Subcutaneous abdominal adipose tissue (tissue), 5 donors: Measurements from ENCODE around the gene SSC4D.
"Not testable (repeated sequence)": the region's sequence is repeated elsewhere in the genome, so short reads cannot be mapped to it uniquely, and the experiment has no call there.

Experiments used
- H3K27ac ChIP-seq: one replicate; pipeline ENCODE4 v1.7.0; 2013; ENCODE audit warnings: low read depth, mild to moderate bottlenecking, inconsistent platforms, low read length, moderate library complexity
- H3K27me3 ChIP-seq, 5 donors: one replicate each; pipeline ENCODE4 v1.7.0; 2013; ENCODE audit warnings: low read length in 5 of 5, inconsistent platforms in 1 of 5; ENCODE audit not compliant: control insufficient read depth in 5 of 5, insufficient read depth in 4 of 5
- H3K36me3 ChIP-seq, 5 donors: one replicate each; pipeline ENCODE4 v1.7.0; 2013; ENCODE audit warnings: low read length in 5 of 5; ENCODE audit not compliant: control insufficient read depth in 5 of 5, insufficient read depth in 5 of 5
- H3K4me1 ChIP-seq, 5 donors: one replicate each; pipeline ENCODE4 v1.7.0; 2013; ENCODE audit warnings: low read length in 5 of 5, mild to moderate bottlenecking in 3 of 5, moderate library complexity in 1 of 5; ENCODE audit not compliant: control insufficient read depth in 5 of 5, insufficient read depth in 5 of 5
- H3K4me3 ChIP-seq, 5 donors: one replicate each; pipeline ENCODE4 v1.7.0; 2013; ENCODE audit warnings: low read length in 5 of 5, low read depth in 1 of 5
- H3K9ac ChIP-seq, 5 donors: one replicate each; pipeline ENCODE4 v1.7.0; 2013; ENCODE audit warnings: low read length in 5 of 5, mild to moderate bottlenecking in 4 of 5, moderate library complexity in 3 of 5
- H3K9me3 ChIP-seq, 5 donors: one replicate each; pipeline ENCODE4 v1.7.0; 2013; ENCODE audit warnings: low read length in 5 of 5; ENCODE audit not compliant: control insufficient read depth in 5 of 5
- donor health status: healthy.
- donor health status: healthy.
- donor health status: healthy.
- donor health status: healthy.
- donor health status: healthy.

SSC4D gene

DNA sequence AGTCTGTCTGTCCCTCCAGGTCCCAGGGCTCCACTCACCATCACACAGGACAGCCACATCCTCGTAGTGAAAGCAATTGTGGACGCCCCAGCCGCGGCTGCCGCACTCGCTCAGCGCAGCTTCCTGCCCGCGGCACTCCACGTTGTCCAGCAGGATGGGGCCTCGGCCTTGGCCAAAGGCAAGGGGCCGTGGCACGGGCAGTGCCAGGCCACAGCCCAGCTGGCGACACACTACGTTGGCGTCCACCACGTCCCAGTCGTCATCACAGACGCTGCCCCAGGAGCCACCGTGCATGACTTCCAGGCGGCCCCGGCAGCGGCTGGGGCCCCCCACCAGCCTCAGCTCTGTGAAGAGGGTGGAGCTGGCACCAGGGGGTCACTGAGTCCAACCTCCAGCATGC lies 9.2 kb downstream of the SSC4D start:
- Histone ChIP-seq H3K36me3 (no peaks in the 10 kb centered on the region), H3K27me3 (no peaks in the 10 kb centered on the region), H3K4me1 (peaks cover 0 to 21% (median 16%) of the 10 kb centered on the region in 5 donors), H3K4me3 (no peak overlapping the region), H3K9ac (no peak overlapping the region), H3K9me3 (no peaks in the 10 kb centered on the region), H3K27ac (no peak overlapping the region)

DNA sequence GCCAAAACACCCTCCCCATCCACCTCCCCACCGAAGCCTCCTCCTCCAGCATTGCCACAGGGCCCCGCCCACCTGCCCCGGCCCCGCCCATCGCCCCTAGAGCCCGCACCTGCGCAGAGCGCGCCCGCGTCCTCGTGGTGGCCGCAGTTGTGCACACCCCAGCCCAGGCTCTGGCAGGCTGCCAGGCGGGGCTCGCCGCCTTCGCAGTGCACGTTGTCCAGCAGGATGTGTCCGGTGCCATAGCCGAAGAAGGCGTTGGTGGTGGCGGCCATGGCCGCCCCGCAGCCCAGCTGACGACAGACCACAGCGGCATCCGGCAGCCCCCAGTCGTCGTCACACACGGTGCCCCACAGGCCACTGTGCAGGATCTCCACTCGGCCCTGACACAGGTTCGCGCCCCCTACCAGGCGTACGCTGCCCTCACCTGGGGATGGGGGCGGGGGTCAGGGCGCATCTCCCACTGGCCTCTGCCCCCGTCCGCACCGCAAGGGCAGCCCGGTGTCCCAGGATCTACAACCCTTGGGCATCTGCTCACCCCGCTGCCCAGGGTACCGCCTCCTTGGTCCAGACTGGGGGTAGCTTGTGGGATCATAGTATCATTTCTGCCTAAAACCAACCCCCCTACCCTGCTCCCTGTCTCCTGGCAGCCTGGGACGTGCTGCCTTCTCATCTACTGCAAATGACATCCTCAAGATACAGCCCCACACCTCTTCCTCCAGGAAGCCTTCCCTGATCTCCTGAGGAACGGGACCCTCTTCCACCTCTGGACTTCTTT lies 11.9 kb downstream of the SSC4D start:
- H3K9ac ChIP-seq: peak overlapping the region in 2 of 5 donors; percentile 20 to 43
- no peak overlapping the region for H3K27ac ChIP-seq
- H3K36me3 ChIP-seq: no peaks in the 10 kb centered on the region
- no peaks in the 10 kb centered on the region for H3K27me3 ChIP-seq
- peaks cover 0 to 35% (median 29%) of the 10 kb centered on the region in 5 donors for H3K4me1 ChIP-seq
- H3K9me3 ChIP-seq: no peaks in the 10 kb centered on the region
- peak overlapping the region; percentile 15 to 77 (median 61) for H3K4me3 ChIP-seq

DNA sequence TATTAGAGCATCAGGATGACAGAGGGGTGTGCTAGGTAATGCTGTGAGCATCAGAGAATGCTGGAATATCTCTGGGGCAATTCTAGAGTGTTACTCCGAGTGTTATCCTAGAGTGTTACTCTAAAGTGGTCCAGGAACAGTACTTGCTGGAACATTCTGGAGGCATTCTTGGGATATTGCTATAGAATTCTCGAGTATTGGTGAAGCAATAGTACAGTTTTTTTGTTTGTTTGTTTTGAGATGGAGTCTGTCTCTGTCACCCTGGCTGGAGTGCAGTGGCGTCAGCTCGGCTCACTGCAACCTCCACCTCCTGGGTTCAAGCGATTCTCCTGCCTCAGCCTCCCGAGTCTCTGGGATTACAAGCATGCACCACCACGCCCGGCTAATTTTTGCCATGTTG lies 12.6 kb downstream of the SSC4D start:
- peak overlapping the region; percentile 15 to 77 (median 59) for H3K4me3 ChIP-seq
- H3K36me3 ChIP-seq: no peaks in the 10 kb centered on the region
- no peaks in the 10 kb centered on the region for H3K9me3 ChIP-seq
- H3K27ac ChIP-seq: no peak overlapping the region
- H3K27me3 ChIP-seq: no peaks in the 10 kb centered on the region
- peaks cover 0 to 38% (median 32%) of the 10 kb centered on the region in 5 donors for H3K4me1 ChIP-seq
- H3K9ac ChIP-seq: no peak overlapping the region

DNA sequence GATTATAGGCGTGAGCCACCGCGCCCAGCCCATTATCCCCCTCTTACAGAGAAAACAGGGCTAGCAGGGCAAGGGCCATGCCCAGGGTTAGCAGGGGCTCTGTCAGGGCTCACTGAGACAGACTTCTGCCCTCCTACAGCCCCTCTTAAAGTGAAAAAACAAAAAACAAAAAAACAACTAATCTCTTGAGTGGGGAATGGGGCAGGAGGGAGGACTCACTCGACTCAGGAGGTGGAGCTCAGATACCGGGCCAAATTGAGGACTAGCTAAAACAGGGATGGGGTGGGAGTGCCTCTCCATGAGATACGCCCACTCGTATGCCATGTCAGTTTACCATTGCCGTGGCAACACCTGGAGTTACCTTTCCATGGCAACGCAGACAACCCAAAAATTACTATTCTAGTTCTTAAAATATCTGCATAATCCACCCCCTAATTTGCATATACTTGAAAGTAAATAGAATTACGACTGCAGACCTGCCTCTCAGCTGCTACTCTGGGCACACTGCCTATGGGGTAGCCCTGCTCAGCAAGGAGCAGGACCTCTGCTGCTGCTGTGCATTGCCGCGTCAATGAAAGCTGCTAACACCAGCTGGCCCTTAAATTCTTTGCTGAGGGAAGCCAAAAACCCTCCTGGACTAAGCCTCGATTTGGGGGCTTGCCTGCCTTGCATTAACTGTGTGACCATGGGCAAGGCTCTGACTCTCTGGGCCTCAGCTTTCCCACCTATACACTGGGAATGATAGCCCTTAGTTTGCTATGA lies 13.4 kb downstream of the SSC4D start:
- H3K27ac ChIP-seq: peak overlapping the region; percentile 92

DNA sequence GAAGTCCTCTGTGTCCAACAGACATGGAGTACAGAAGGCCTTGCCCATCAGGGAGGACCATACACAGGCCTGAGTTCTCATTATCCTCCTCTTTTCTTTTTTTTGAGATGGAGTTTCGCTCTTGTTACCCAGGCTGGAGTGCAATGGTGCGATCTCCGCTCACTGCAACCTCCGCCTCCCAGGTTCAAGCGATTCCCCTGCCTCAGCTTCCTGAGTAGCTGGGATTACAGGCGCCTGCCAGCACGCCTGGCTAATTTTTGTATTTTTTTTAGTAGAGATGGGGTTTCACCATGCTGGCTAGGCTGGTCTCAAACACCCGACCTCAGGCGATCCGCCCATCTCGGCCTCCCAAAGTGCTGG lies 13.9 kb downstream of the SSC4D start:
- H3K4me3 ChIP-seq, H3K36me3 ChIP-seq, H3K9me3 ChIP-seq, H3K27me3 ChIP-seq, H3K9ac ChIP-seq: not testable (repeated sequence)
- H3K4me1 ChIP-seq: peaks cover 0 to 38% (median 32%) of the 10 kb centered on the region in 5 donors
- peak overlapping the region; percentile 92 for H3K27ac ChIP-seq

More for the DNA sequence above, 13.4 kb downstream of the SSC4D start:
- peaks cover 0 to 38% (median 32%) of the 10 kb centered on the region in 5 donors for H3K4me1 ChIP-seq
- H3K9me3 ChIP-seq: no peaks in the 10 kb centered on the region
- H3K27me3 ChIP-seq: no peaks in the 10 kb centered on the region
- no peak overlapping the region for H3K9ac ChIP-seq
- H3K36me3 ChIP-seq: no peaks in the 10 kb centered on the region
- no peak overlapping the region for H3K4me3 ChIP-seq

DNA sequence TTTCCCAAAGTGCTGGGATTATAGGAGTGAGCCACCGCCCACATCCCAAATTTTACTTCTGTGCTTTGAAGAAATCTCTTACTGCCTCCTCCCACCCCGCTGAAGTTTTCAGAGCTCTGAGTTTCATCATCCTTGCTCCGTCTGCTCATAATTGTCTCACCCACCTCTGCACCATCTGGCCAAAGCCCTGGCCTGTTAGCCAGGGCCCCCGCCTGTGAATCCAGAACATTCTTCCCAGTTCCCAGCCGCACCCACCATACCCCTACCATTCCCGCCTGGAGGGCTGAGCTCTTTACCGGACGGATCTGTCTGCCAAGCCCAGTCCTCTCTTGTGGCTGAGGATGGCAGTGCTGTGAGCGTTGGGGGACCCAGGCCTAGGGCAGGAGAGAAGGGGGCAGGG lies 14.5 kb downstream of the SSC4D start:
- peaks cover 0 to 38% (median 32%) of the 10 kb centered on the region in 5 donors for H3K4me1 ChIP-seq
- H3K36me3 ChIP-seq: no peaks in the 10 kb centered on the region
- H3K27me3 ChIP-seq: no peaks in the 10 kb centered on the region
- H3K27ac ChIP-seq: peak overlapping the region; percentile 92
- no peak overlapping the region for H3K4me3 ChIP-seq
- H3K9ac ChIP-seq: no peak overlapping the region
- H3K9me3 ChIP-seq: no peaks in the 10 kb centered on the region

DNA sequence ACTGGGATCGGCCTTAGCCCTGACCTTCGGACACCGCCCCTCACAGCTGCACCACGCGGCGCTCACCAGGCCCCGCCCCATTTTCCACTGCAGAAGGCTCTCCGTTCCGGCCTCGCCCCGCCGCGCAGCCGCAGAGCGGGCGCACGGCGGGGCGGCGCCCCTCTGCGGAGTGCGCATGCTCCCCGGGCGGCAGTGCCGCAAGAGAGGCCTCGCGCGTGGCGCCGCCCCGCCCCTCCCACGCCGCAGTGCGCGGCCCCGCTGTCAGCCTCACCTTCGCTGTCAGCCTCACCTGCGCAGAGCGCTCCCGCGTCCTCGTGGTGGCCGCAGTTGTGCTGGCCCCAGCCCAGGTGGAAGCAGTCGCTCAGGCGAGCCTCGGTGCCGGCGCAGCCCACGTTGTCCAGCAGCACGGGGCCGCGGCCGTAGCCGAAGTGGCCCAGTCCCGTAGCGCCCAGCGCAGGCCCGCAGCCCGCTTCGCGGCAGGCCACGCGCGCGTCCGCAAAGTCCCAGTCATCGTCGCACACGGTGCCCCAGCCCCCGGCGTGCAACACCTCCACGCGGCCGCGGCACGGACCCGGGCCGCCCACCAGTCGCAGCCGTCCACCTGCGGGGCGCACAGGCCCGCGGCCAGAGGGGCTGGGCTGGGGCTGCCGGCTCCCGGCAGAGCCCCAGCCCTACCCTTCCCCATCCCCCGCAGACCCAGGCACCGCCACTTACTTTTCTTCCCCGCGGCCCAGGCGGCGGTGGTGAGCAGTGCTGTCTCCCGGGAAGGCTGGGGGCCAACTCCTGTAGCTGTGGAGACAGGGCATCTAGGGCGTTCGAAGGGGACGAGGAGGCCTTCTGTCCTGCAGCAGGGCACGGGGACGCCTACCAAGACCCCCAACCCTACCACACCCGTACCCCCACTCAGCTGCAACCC lies 16.1 kb downstream of the SSC4D start:
- Histone ChIP-seq H3K4me3 (peak overlapping the region; percentile 65 to 87 (median 78)), H3K4me1 (peaks cover 0 to 47% (median 41%) of the 10 kb centered on the region in 5 donors), H3K27ac (peak overlapping the region; percentile 88), H3K36me3 (no peaks in the 10 kb centered on the region), H3K27me3 (no peaks in the 10 kb centered on the region), H3K9ac (peak overlapping the region; percentile 48 to 81 (median 79)), H3K9me3 (no peaks in the 10 kb centered on the region)

DNA sequence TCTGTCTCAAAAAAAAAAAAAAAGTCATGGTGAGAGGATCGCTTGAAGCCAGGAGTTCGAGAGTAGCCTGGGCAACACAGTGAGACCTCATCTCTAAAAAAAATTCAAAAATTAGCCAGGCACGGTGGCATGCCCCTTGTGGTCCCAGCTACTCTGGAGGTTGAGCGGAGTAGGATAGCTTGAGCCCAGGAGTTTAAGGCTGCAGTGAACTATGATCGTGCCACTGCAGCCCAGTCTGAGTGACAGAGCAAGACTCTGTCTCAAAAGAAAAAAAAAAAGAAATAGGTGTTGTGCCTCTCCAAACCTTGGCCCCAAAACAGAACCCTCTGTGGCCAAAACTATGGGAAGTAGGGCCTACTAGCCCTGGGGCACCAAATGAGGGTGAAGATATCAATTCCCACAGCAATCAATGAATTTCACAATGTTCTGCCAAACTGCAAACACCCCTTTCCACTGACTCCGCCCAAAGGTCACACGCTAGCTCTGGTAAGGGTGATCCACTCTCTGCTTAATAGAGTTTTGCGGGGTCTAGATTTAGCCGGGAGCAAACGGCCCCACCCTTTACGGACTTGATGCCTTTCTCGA lies 16.9 kb downstream of the SSC4D start:
- Histone ChIP-seq H3K36me3 (no peaks in the 10 kb centered on the region), H3K9me3 (no peaks in the 10 kb centered on the region), H3K27ac (peak overlapping the region; percentile 60), H3K4me3 (peak overlapping the region in 4 of 5 donors; percentile 33 to 87 (median 72)), H3K4me1 (peaks cover 0 to 44% (median 37%) of the 10 kb centered on the region in 5 donors), H3K27me3 (no peaks in the 10 kb centered on the region), H3K9ac (peak overlapping the region in 3 of 5 donors; percentile 13 to 55 (median 54))

DNA sequence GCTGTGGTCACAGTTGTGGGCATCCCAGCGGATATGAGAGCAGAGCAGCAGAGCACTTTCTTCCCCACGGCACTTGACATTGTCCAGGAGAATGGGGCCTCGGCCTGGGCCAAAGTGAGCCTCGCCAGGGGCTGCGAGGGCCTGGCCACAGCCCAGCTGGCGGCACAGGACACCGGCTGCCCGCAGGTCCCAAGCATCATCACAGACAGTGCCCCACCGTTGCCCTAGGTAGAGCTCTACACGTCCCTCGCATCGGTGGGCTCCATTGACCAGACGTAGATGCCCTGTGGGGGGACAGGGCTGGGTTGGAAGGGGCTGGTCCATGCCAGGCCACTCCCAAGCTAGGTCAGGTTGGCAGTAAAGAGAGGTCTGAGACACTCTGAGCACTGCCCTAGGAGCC lies 19.4 kb downstream of the SSC4D start:
- Histone ChIP-seq H3K4me3 (no peak overlapping the region), H3K36me3 (no peaks in the 10 kb centered on the region), H3K27ac (peak overlapping the region; percentile 57), H3K4me1 (peaks cover 0 to 32% (median 27%) of the 10 kb centered on the region in 5 donors), H3K9ac (peak overlapping the region in 1 of 5 donors; percentile 19), H3K9me3 (no peaks in the 10 kb centered on the region), H3K27me3 (no peaks in the 10 kb centered on the region)
